ENCODE results near the gene CYS1. TPM values are rescaled to one million over a fixed set of nuclear protein-coding genes. Genes with fewer than 3 reads are reported as not detected.
A peak's percentile ranks its signal among the peaks of the same experiment; 100 is the strongest.

CYS1 gene
- total and polyA plus RNA-seq, 4 donors, result 0.07 to 4.1 (median 1.0) TPM

DNA sequence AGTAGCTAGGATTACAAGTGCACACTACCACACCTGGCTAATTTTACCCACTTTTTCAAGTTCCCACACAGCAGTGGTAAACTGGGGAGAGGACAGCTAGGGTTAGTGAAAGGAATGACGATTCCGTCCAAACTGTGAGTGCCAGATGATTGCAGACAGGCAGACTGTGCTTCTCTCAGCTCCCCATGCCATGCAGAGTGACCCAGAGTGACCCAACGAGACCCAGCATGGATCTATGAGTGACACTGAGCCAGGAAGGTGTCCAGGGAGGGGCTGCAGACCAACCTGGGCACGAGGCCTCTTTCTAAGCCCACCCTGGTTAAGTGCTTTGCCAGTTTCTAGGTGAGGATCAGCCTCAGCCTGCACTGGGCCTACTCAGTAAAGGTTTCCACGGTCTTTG is 44.6 kb downstream of the CYS1 start:
- Histone ChIP-seq H3K4me3 (ENCODE audit: low read depth in 1 of 3, low read length in 3 of 3) (no peak overlapping the region), H3K4me1 (ENCODE audit: control insufficient read depth in 4 of 4, insufficient read depth in 4 of 4, low read length in 3 of 4) (peaks cover 11 to 36% (median 28%) of the 10 kb centered on the region in 4 donors), H3K9me3 (ENCODE audit: control insufficient read depth in 4 of 4, low read length in 3 of 4) (no peaks in the 10 kb centered on the region), H3K9ac (ENCODE audit: low read depth in 1 of 2, low read length in 2 of 2) (no peak overlapping the region), H3K27ac (ENCODE audit: low read depth in 1 of 2, low read length in 2 of 2) (peak overlapping the region; percentile 73 to 90), H3K27me3 (ENCODE audit: control insufficient read depth in 4 of 4, insufficient read depth in 4 of 4, low read length in 3 of 4) (no peaks in the 10 kb centered on the region), H3K36me3 (ENCODE audit: control insufficient read depth in 4 of 4, insufficient read depth in 3 of 4, low read depth in 1 of 4, low read length in 3 of 4) (no peaks in the 10 kb centered on the region)
- DNase-seq (ENCODE audit: low spot score), result no peak
- TF ChIP-seq EGR1 (IDR thresholded peaks at IDR 0.05; ENCODE audit: low read depth in 2 of 2) (no peak), RXRA (IDR thresholded peaks at IDR 0.05) (peak in 1 of 2 donors; percentile 19)
- 38% methylated on average over 5 of the region's 5 CpGs for WGBS

DNA sequence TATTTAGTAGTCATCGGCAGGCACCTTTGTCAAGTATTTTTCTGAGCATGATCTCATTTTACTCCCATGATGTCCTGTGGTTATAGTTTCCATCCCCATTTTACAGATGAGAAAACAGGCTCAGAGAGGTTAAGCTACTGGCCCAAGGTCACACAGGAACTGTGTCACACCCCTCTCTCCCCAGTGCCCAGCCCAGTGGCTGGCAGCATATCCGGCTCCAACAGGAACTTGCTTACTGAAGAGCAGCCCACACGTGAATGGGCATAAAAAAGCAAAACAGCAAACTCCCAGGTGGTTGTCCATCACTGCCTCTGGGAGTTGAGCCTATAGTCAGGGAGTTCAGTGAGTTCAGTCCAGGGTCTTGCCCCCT is 45.2 kb downstream of the CYS1 start:
- Histone ChIP-seq H3K27me3 (ENCODE audit: control insufficient read depth in 4 of 4, insufficient read depth in 4 of 4, low read length in 3 of 4) (no peaks in the 10 kb centered on the region), H3K9ac (ENCODE audit: low read depth in 1 of 2, low read length in 2 of 2) (no peak overlapping the region), H3K27ac (ENCODE audit: low read depth in 1 of 2, low read length in 2 of 2) (no peak overlapping the region), H3K36me3 (ENCODE audit: control insufficient read depth in 4 of 4, insufficient read depth in 3 of 4, low read depth in 1 of 4, low read length in 3 of 4) (no peaks in the 10 kb centered on the region), H3K9me3 (ENCODE audit: control insufficient read depth in 4 of 4, low read length in 3 of 4) (no peaks in the 10 kb centered on the region), H3K4me1 (ENCODE audit: control insufficient read depth in 4 of 4, insufficient read depth in 4 of 4, low read length in 3 of 4) (peaks cover 8 to 30% (median 25%) of the 10 kb centered on the region in 4 donors), H3K4me3 (ENCODE audit: low read depth in 1 of 3, low read length in 3 of 3) (no peak overlapping the region)
- DNase-seq (ENCODE audit: low spot score), result no peak
- 70% methylated on average over 3 of the region's 3 CpGs for WGBS
- no peak for TF ChIP-seq YY1 (IDR thresholded peaks at IDR 0.05)
- TF ChIP-seq HNF4G (IDR thresholded peaks at IDR 0.05), result no peak
- no peak for TF ChIP-seq NR2F2 (IDR thresholded peaks at IDR 0.05)
- TF ChIP-seq, protein P1, sequence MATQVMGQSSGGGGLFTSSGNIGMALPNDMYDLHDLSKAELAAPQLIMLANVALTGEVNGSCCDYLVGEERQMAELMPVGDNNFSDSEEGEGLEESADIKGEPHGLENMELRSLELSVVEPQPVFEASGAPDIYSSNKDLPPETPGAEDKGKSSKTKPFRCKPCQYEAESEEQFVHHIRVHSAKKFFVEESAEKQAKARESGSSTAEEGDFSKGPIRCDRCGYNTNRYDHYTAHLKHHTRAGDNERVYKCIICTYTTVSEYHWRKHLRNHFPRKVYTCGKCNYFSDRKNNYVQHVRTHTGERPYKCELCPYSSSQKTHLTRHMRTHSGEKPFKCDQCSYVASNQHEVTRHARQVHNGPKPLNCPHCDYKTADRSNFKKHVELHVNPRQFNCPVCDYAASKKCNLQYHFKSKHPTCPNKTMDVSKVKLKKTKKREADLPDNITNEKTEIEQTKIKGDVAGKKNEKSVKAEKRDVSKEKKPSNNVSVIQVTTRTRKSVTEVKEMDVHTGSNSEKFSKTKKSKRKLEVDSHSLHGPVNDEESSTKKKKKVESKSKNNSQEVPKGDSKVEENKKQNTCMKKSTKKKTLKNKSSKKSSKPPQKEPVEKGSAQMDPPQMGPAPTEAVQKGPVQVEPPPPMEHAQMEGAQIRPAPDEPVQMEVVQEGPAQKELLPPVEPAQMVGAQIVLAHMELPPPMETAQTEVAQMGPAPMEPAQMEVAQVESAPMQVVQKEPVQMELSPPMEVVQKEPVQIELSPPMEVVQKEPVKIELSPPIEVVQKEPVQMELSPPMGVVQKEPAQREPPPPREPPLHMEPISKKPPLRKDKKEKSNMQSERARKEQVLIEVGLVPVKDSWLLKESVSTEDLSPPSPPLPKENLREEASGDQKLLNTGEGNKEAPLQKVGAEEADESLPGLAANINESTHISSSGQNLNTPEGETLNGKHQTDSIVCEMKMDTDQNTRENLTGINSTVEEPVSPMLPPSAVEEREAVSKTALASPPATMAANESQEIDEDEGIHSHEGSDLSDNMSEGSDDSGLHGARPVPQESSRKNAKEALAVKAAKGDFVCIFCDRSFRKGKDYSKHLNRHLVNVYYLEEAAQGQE (IDR thresholded peaks at IDR 0.05), result no peak
- no peak for TF ChIP-seq RXRA (IDR thresholded peaks at IDR 0.05)
- TF ChIP-seq EGR1 (IDR thresholded peaks at IDR 0.05; ENCODE audit: low read depth in 2 of 2), result no peak

DNA sequence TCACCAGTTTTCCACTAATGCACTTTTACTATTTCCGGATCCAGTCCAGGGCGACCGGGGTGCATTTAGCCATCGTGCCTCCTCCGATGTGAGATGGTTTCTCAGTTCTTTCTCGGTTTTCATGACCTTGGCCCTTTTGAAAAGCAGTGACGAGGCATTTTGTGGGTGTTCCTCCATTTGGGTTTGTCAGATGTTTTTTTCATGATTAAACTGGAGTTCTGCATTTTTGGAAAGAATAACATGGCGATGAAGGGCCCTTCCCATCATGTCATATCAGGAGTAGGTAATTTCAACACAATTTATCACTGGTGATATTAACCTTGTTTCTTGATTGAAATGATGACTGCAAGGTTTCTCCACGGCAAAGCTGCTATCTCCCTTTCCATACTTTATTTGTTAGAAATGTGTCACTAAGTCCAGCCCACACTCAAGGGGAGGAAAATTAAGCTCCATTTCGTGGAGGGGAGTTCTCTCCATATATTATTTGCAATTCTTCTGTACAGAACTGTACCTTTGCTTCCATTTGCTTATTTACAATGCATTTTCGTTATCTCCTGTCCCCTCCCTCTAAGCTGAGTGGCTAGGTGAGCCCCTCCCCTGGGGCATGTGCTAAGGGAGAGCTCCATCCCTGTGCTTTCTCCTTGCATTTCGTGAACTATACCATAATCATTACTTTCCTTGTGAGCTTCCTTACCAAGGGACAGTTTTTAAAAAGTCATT is 45.7 kb downstream of the CYS1 start:
- peaks cover 8 to 25% (median 21%) of the 10 kb centered on the region in 4 donors for H3K4me1 ChIP-seq (ENCODE audit: control insufficient read depth in 4 of 4, insufficient read depth in 4 of 4, low read length in 3 of 4)
- H3K36me3 ChIP-seq (ENCODE audit: control insufficient read depth in 4 of 4, insufficient read depth in 3 of 4, low read depth in 1 of 4, low read length in 3 of 4), result no peaks in the 10 kb centered on the region
- WGBS, result 86% methylated on average over 12 of the region's 12 CpGs
- no peak overlapping the region for H3K9ac ChIP-seq (ENCODE audit: low read depth in 1 of 2, low read length in 2 of 2)
- H3K27ac ChIP-seq (ENCODE audit: low read depth in 1 of 2, low read length in 2 of 2), result no peak overlapping the region
- DNase-seq (ENCODE audit: low spot score), result no peak
- no peaks in the 10 kb centered on the region for H3K27me3 ChIP-seq (ENCODE audit: control insufficient read depth in 4 of 4, insufficient read depth in 4 of 4, low read length in 3 of 4)
- TF ChIP-seq, protein P2, sequence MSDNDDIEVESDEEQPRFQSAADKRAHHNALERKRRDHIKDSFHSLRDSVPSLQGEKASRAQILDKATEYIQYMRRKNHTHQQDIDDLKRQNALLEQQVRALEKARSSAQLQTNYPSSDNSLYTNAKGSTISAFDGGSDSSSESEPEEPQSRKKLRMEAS (IDR thresholded peaks at IDR 0.05), result no peak
- no peak for TF ChIP-seq SP1 (IDR thresholded peaks at IDR 0.05)
- no peak for TF ChIP-seq FOXA2 (IDR thresholded peaks at IDR 0.05)
- no peak for TF ChIP-seq RXRA (IDR thresholded peaks at IDR 0.05)
- no peak for TF ChIP-seq YY1 (IDR thresholded peaks at IDR 0.05)
- TF ChIP-seq, protein P3, sequence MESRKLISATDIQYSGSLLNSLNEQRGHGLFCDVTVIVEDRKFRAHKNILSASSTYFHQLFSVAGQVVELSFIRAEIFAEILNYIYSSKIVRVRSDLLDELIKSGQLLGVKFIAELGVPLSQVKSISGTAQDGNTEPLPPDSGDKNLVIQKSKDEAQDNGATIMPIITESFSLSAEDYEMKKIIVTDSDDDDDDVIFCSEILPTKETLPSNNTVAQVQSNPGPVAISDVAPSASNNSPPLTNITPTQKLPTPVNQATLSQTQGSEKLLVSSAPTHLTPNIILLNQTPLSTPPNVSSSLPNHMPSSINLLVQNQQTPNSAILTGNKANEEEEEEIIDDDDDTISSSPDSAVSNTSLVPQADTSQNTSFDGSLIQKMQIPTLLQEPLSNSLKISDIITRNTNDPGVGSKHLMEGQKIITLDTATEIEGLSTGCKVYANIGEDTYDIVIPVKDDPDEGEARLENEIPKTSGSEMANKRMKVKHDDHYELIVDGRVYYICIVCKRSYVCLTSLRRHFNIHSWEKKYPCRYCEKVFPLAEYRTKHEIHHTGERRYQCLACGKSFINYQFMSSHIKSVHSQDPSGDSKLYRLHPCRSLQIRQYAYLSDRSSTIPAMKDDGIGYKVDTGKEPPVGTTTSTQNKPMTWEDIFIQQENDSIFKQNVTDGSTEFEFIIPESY (IDR thresholded peaks at IDR 0.05), result no peak
- H3K4me3 ChIP-seq (ENCODE audit: low read depth in 1 of 3, low read length in 3 of 3), result no peak overlapping the region
- no peaks in the 10 kb centered on the region for H3K9me3 ChIP-seq (ENCODE audit: control insufficient read depth in 4 of 4, low read length in 3 of 4)

Data from liver (tissue), 9 donors.